ENCODE measurements around the gene DDX23. TPM values are rescaled to one million over a fixed set of nuclear protein-coding genes. Genes with fewer than 3 reads are reported as not detected.
"Not testable (repeated sequence)": the region's sequence is repeated elsewhere in the genome, so short reads cannot be mapped to it uniquely, and the experiment has no call there.

DDX23 gene
- total RNA-seq, 1 donor from 2014 or later, result 56.9 TPM

GRCh38 chr12:48854488-48854887 is 2.5 kb upstream of the DDX23 start:
- H3K4me3 ChIP-seq (ENCODE audit: low read length in 3 of 3), result no peak overlapping the region
- no peaks in the 10 kb centered on the region for H3K9me3 ChIP-seq (ENCODE audit: control insufficient read depth in 3 of 3, low read length in 3 of 3)
- no peaks in the 10 kb centered on the region for H3K27me3 ChIP-seq (ENCODE audit: control insufficient read depth in 3 of 3, insufficient read depth in 3 of 3, low read length in 3 of 3)
- no peak overlapping the region for H3K9ac ChIP-seq (ENCODE audit: low read depth in 1 of 3, low read length in 3 of 3)
- H3K36me3 ChIP-seq (ENCODE audit: control insufficient read depth in 3 of 3, insufficient read depth in 3 of 3, low read length in 3 of 3), result peaks cover 0 to 6% (median 0%) of the 10 kb centered on the region in 3 donors
- H3K27ac ChIP-seq (ENCODE audit: low read depth, low read length), result no peak overlapping the region
- H3K4me1 ChIP-seq (ENCODE audit: control insufficient read depth in 3 of 3, insufficient read depth in 3 of 3, low read length in 3 of 3), result peaks cover 15 to 26% (median 16%) of the 10 kb centered on the region in 3 donors

- Histone ChIP-seq H3K4me1 (ENCODE audit: control insufficient read depth in 3 of 3, insufficient read depth in 3 of 3, low read length in 3 of 3) (peaks cover 15 to 26% (median 16%) of the 10 kb centered on the region in 3 donors), H3K9ac (ENCODE audit: low read depth in 1 of 3, low read length in 3 of 3) (peak overlapping the region; percentile 60 to 83 (median 61)), H3K27me3 (ENCODE audit: control insufficient read depth in 3 of 3, insufficient read depth in 3 of 3, low read length in 3 of 3) (no peaks in the 10 kb centered on the region), H3K27ac (ENCODE audit: low read depth, low read length) (peak overlapping the region; percentile 76), H3K9me3 (ENCODE audit: control insufficient read depth in 3 of 3, low read length in 3 of 3) (no peaks in the 10 kb centered on the region), H3K4me3 (ENCODE audit: low read length in 3 of 3) (peak overlapping the region; percentile 76 to 85 (median 82)), H3K36me3 (ENCODE audit: control insufficient read depth in 3 of 3, insufficient read depth in 3 of 3, low read length in 3 of 3) (peaks cover 0 to 6% (median 0%) of the 10 kb centered on the region in 3 donors)
These were observed 1.0 kb upstream of the DDX23 start for GRCh38 chr12:48852734-48853688.

GRCh38 chr12:48842021-48842420 is 9.9 kb downstream of the DDX23 start:
- H3K4me1 ChIP-seq (ENCODE audit: control insufficient read depth in 3 of 3, insufficient read depth in 3 of 3, low read length in 3 of 3); H3K27me3 ChIP-seq (ENCODE audit: control insufficient read depth in 3 of 3, insufficient read depth in 3 of 3, low read length in 3 of 3); H3K9me3 ChIP-seq (ENCODE audit: control insufficient read depth in 3 of 3, low read length in 3 of 3); H3K27ac ChIP-seq (ENCODE audit: low read depth, low read length); H3K9ac ChIP-seq (ENCODE audit: low read depth in 1 of 3, low read length in 3 of 3); H3K4me3 ChIP-seq (ENCODE audit: low read length in 3 of 3): not testable (repeated sequence)
- H3K36me3 ChIP-seq (ENCODE audit: control insufficient read depth in 3 of 3, insufficient read depth in 3 of 3, low read length in 3 of 3), result peaks cover 45 to 51% (median 47%) of the 10 kb centered on the region in 3 donors

- Histone ChIP-seq H3K9me3 (ENCODE audit: control insufficient read depth in 3 of 3, low read length in 3 of 3) (no peaks in the 10 kb centered on the region), H3K36me3 (ENCODE audit: control insufficient read depth in 3 of 3, insufficient read depth in 3 of 3, low read length in 3 of 3) (peaks cover 54 to 64% (median 60%) of the 10 kb centered on the region in 3 donors), H3K4me1 (ENCODE audit: control insufficient read depth in 3 of 3, insufficient read depth in 3 of 3, low read length in 3 of 3) (no peaks in the 10 kb centered on the region), H3K9ac (ENCODE audit: low read depth in 1 of 3, low read length in 3 of 3) (no peak overlapping the region), H3K4me3 (ENCODE audit: low read length in 3 of 3) (no peak overlapping the region), H3K27me3 (ENCODE audit: control insufficient read depth in 3 of 3, insufficient read depth in 3 of 3, low read length in 3 of 3) (no peaks in the 10 kb centered on the region), H3K27ac (ENCODE audit: low read depth, low read length) (no peak overlapping the region)
These were observed 13.9 kb downstream of the DDX23 start for GRCh38 chr12:48838048-48838447.

GRCh38 chr12:48832321-48833060 is 19.5 kb downstream of the DDX23 start:
- peaks cover 62 to 83% (median 83%) of the 10 kb centered on the region in 3 donors for H3K36me3 ChIP-seq (ENCODE audit: control insufficient read depth in 3 of 3, insufficient read depth in 3 of 3, low read length in 3 of 3)

GRCh38 chr12:48831257-48831656 is 20.7 kb downstream of the DDX23 start:
- H3K9me3 ChIP-seq (ENCODE audit: control insufficient read depth in 3 of 3, low read length in 3 of 3), result no peaks in the 10 kb centered on the region
- H3K4me1 ChIP-seq (ENCODE audit: control insufficient read depth in 3 of 3, insufficient read depth in 3 of 3, low read length in 3 of 3), result no peaks in the 10 kb centered on the region
- no peaks in the 10 kb centered on the region for H3K27me3 ChIP-seq (ENCODE audit: control insufficient read depth in 3 of 3, insufficient read depth in 3 of 3, low read length in 3 of 3)
- peaks cover 49 to 74% (median 71%) of the 10 kb centered on the region in 3 donors for H3K36me3 ChIP-seq (ENCODE audit: control insufficient read depth in 3 of 3, insufficient read depth in 3 of 3, low read length in 3 of 3)
- H3K4me3 ChIP-seq (ENCODE audit: low read length in 3 of 3), result no peak overlapping the region
- H3K27ac ChIP-seq (ENCODE audit: low read depth, low read length), result no peak overlapping the region
- H3K9ac ChIP-seq (ENCODE audit: low read depth in 1 of 3, low read length in 3 of 3), result no peak overlapping the region

More at GRCh38 chr12:48832321-48833060, 19.5 kb downstream of the DDX23 start:
- Histone ChIP-seq H3K27me3 (ENCODE audit: control insufficient read depth in 3 of 3, insufficient read depth in 3 of 3, low read length in 3 of 3) (no peaks in the 10 kb centered on the region), H3K4me3 (ENCODE audit: low read length in 3 of 3) (no peak overlapping the region), H3K4me1 (ENCODE audit: control insufficient read depth in 3 of 3, insufficient read depth in 3 of 3, low read length in 3 of 3) (no peaks in the 10 kb centered on the region), H3K9ac (ENCODE audit: low read depth in 1 of 3, low read length in 3 of 3) (no peak overlapping the region), H3K27ac (ENCODE audit: low read depth, low read length) (no peak overlapping the region), H3K9me3 (ENCODE audit: control insufficient read depth in 3 of 3, low read length in 3 of 3) (no peaks in the 10 kb centered on the region)

- no peaks in the 10 kb centered on the region for H3K27me3 ChIP-seq (ENCODE audit: control insufficient read depth in 3 of 3, insufficient read depth in 3 of 3, low read length in 3 of 3)
- no peak overlapping the region for H3K4me3 ChIP-seq (ENCODE audit: low read length in 3 of 3)
- no peaks in the 10 kb centered on the region for H3K4me1 ChIP-seq (ENCODE audit: control insufficient read depth in 3 of 3, insufficient read depth in 3 of 3, low read length in 3 of 3)
- no peak overlapping the region for H3K27ac ChIP-seq (ENCODE audit: low read depth, low read length)
- H3K9ac ChIP-seq (ENCODE audit: low read depth in 1 of 3, low read length in 3 of 3), result no peak overlapping the region
- no peaks in the 10 kb centered on the region for H3K9me3 ChIP-seq (ENCODE audit: control insufficient read depth in 3 of 3, low read length in 3 of 3)
- peaks cover 40 to 62% (median 56%) of the 10 kb centered on the region in 3 donors for H3K36me3 ChIP-seq (ENCODE audit: control insufficient read depth in 3 of 3, insufficient read depth in 3 of 3, low read length in 3 of 3)
These were observed 23.0 kb downstream of the DDX23 start for GRCh38 chr12:48828841-48829575.

GRCh38 chr12:48828293-48828692 is 23.7 kb downstream of the DDX23 start:
- Histone ChIP-seq H3K4me3 (ENCODE audit: low read length in 3 of 3) (no peak overlapping the region), H3K9ac (ENCODE audit: low read depth in 1 of 3, low read length in 3 of 3) (no peak overlapping the region), H3K9me3 (ENCODE audit: control insufficient read depth in 3 of 3, low read length in 3 of 3) (no peaks in the 10 kb centered on the region), H3K4me1 (ENCODE audit: control insufficient read depth in 3 of 3, insufficient read depth in 3 of 3, low read length in 3 of 3) (no peaks in the 10 kb centered on the region), H3K27ac (ENCODE audit: low read depth, low read length) (no peak overlapping the region), H3K27me3 (ENCODE audit: control insufficient read depth in 3 of 3, insufficient read depth in 3 of 3, low read length in 3 of 3) (no peaks in the 10 kb centered on the region), H3K36me3 (ENCODE audit: control insufficient read depth in 3 of 3, insufficient read depth in 3 of 3, low read length in 3 of 3) (peaks cover 36 to 56% (median 49%) of the 10 kb centered on the region in 3 donors)

GRCh38 chr12:48827513-48828096 is 24.4 kb downstream of the DDX23 start:
- H3K4me3 ChIP-seq (ENCODE audit: low read length in 3 of 3), result no peak overlapping the region
- no peaks in the 10 kb centered on the region for H3K4me1 ChIP-seq (ENCODE audit: control insufficient read depth in 3 of 3, insufficient read depth in 3 of 3, low read length in 3 of 3)
- H3K9me3 ChIP-seq (ENCODE audit: control insufficient read depth in 3 of 3, low read length in 3 of 3), result no peaks in the 10 kb centered on the region

More at GRCh38 chr12:48827513-48828096, 24.4 kb downstream of the DDX23 start:
- H3K27ac ChIP-seq (ENCODE audit: low read depth, low read length), result no peak overlapping the region
- peaks cover 33 to 49% (median 42%) of the 10 kb centered on the region in 3 donors for H3K36me3 ChIP-seq (ENCODE audit: control insufficient read depth in 3 of 3, insufficient read depth in 3 of 3, low read length in 3 of 3)
- no peaks in the 10 kb centered on the region for H3K27me3 ChIP-seq (ENCODE audit: control insufficient read depth in 3 of 3, insufficient read depth in 3 of 3, low read length in 3 of 3)
- no peak overlapping the region for H3K9ac ChIP-seq (ENCODE audit: low read depth in 1 of 3, low read length in 3 of 3)

All from skeletal muscle tissue (tissue), 4 donors.